Activated effector memory CD4-positive, alpha-beta T cell treated with Interleukin-2 at 50 U/mL for 16 hours (primary cell): ENCODE data around the gene KPNA6.

Source experiments
- DNase-seq: peaks from one replicate; pipeline ENCODE4 v3.0.0-alpha.2; 2020

Gene KPNA6

GRCh38 chr1:32221581-32221979 lies 113.7 kb downstream of the KPNA6 start:
- DNase-seq, result no peak

- DNase-seq, result peak; percentile 86
Observed at GRCh38 chr1:32221980-32222755, 114.3 kb downstream of the KPNA6 start, which contains the start of the genes EIF3I and TMEM234. Gene EIF3I (plus strand): TSS chr1:32222407. CDS start chr1:32222442, 35 bp downstream. Gene TMEM234 (minus strand): TSS chr1:32222353. CDS start chr1:32222322, 31 bp downstream.

GRCh38 chr1:32223683-32224082 lies 115.8 kb downstream of the KPNA6 start:
- no peak for DNase-seq

GRCh38 chr1:32224285-32224684 lies 116.4 kb downstream of the KPNA6 start:
- no peak for DNase-seq
